GM12891 (cell line): ENCODE measurements around the gene BCR.

Source experiments
- DNase-seq: peaks from one replicate; pipeline ENCODE4 v3.0.0; 2011; ENCODE audit warnings: low spot score; ENCODE audit not compliant: insufficient read length
- FAIRE-seq: peaks from 2 replicates; lab custom pipeline; 2011; peaks lifted over from hg19 to GRCh38; lab: Jason Lieb, UNC
- PAX5 ChIP-seq: IDR thresholded peaks from 2 replicates; pipeline ENCODE4 v1.6.1; 2011; ENCODE audit warnings: low read length, moderate library complexity, mild to moderate bottlenecking; ENCODE audit not compliant: insufficient read depth, severe bottlenecking
- POLR2A ChIP-seq: IDR thresholded peaks from 2 replicates; pipeline ENCODE4 v1.6.1; 2011; ENCODE audit warnings: low read depth, low read length, control low read depth
- POLR2AphosphoS5 ChIP-seq: IDR thresholded peaks from 2 replicates; pipeline ENCODE4 v1.6.1; 2011; ENCODE audit warnings: low read depth, low read length, control low read depth
- POU2F2 ChIP-seq: IDR thresholded peaks from 2 replicates; pipeline ENCODE4 v1.6.1; 2011; ENCODE audit warnings: low read depth, mild to moderate bottlenecking, control low read depth, low read length, moderate library complexity
- SPI1 ChIP-seq: IDR thresholded peaks from 2 replicates; pipeline ENCODE4 v1.6.1; 2011; ENCODE audit warnings: low read depth, low read length, control low read depth
- TAF1 ChIP-seq: IDR thresholded peaks from 2 replicates; pipeline ENCODE4 v1.6.1; 2011; ENCODE audit warnings: low read depth, low read length, control low read depth

The BCR gene

GRCh38 chr22:23140385-23140784, 39.9 kb upstream of the BCR start:
- DNase-seq = no peak
- no peak for FAIRE-seq
- TF ChIP-seq POU2F2 (no peak), TAF1 (no peak), SPI1 (no peak), POLR2AphosphoS5 (no peak), POLR2A (no peak), PAX5 (no peak)

- TF ChIP-seq POLR2AphosphoS5 (no peak), SPI1 (no peak), PAX5 (no peak)
- DNase-seq (no peak), FAIRE-seq (no peak)
Measured at GRCh38 chr22:23142546-23143105, 37.7 kb upstream of the BCR start.

- FAIRE-seq = no peak
- no peak for TF ChIP-seq POLR2A
- no peak for DNase-seq
Measured at GRCh38 chr22:23143119-23143518, 37.2 kb upstream of the BCR start.

- no peak for TF ChIP-seq POLR2A
- TF ChIP-seq POLR2AphosphoS5 = no peak
- no peak for TF ChIP-seq SPI1
- FAIRE-seq (no peak), DNase-seq (no peak)
Measured at GRCh38 chr22:23144432-23144831, 35.9 kb upstream of the BCR start.

- TF ChIP-seq POU2F2 = no peak
- TF ChIP-seq SPI1 = no peak
- no peak for TF ChIP-seq PAX5
- no peak for TF ChIP-seq POLR2AphosphoS5
- no peak for TF ChIP-seq TAF1
- no peak for TF ChIP-seq POLR2A
- FAIRE-seq (peak; percentile 93), DNase-seq (peak; percentile 86)
Measured at GRCh38 chr22:23144932-23145877, 35.1 kb upstream of the BCR start, which contains the start of gene RAB36. RAB36 (plus strand) TSS chr22:23145477; CDS start chr22:23146617, 1,140 bp downstream.

- no peak for FAIRE-seq
- DNase-seq = no peak
- TF ChIP-seq PAX5 (no peak), POLR2AphosphoS5 (no peak), TAF1 (no peak), POU2F2 (no peak), SPI1 (no peak), POLR2A (no peak)
Measured at GRCh38 chr22:23145878-23146470, 34.3 kb upstream of the BCR start.

GRCh38 chr22:23146478-23147205, 33.7 kb upstream of the BCR start:
- no peak for DNase-seq
- no peak for TF ChIP-seq POLR2A
- TF ChIP-seq TAF1 = no peak
- no peak for TF ChIP-seq PAX5
- TF ChIP-seq POLR2AphosphoS5 = no peak
- no peak for TF ChIP-seq POU2F2
- TF ChIP-seq SPI1 = no peak
- FAIRE-seq = no peak

- DNase-seq (no peak), FAIRE-seq (no peak)
- TF ChIP-seq POLR2A (no peak), POU2F2 (no peak), POLR2AphosphoS5 (no peak), TAF1 (no peak), PAX5 (no peak), SPI1 (no peak)
Measured at GRCh38 chr22:23147617-23148387, 32.5 kb upstream of the BCR start.

- FAIRE-seq (no peak), DNase-seq (no peak)
- TF ChIP-seq PAX5 (no peak), TAF1 (no peak), POLR2AphosphoS5 (no peak), POU2F2 (no peak), POLR2A (no peak), SPI1 (no peak)
Measured at GRCh38 chr22:23149743-23150238, 30.5 kb upstream of the BCR start.
